ENCODE results near the gene NCL. TPM values are rescaled to one million over a fixed set of nuclear protein-coding genes. Genes with fewer than 3 reads are reported as not detected.

The NCL gene
- total RNA-seq, 2 experiments from 2014 or later = 1,311 to 1,332 TPM

- CTCF ChIA-PET = interaction anchor here (0.6 to 4.1 kb wide), 2 partner anchors 18 to 366 kb away, joined by 3 to 14 read pairs; no protein-coding TSS in a partner anchor
- intact Hi-C loops (cut with DNase I, micrococcal nuclease) = no loop called here
- H3K27me3 Mint-ChIP-seq = peaks cover 3% of the 10 kb centered on the region
These were observed 35.1 kb downstream of the NCL start for GRCh38 chr2:231429152-231429551.

GRCh38 chr2:231427116-231427515, 37.2 kb downstream of the NCL start:
- Mint-ChIP-seq H3K4me3 (no peak overlapping the region), H3K4me1 (peaks cover 21% of the 10 kb centered on the region), H3K27ac (no peak overlapping the region), H3K9me3 (ENCODE audit: low read depth) (peaks cover 19% of the 10 kb centered on the region), H3K27me3 (peaks cover 3% of the 10 kb centered on the region), H3K36me3 (ENCODE audit: low read depth) (peaks cover 6% of the 10 kb centered on the region)
- CTCF ChIA-PET = interaction anchor here (4.1 kb wide), 1 partner anchor 16 kb away, joined by 14 read pairs; no protein-coding TSS in a partner anchor
- DNase-seq (no peak), ATAC-seq (no peak)
- intact Hi-C loops (cut with DNase I, micrococcal nuclease) = no loop called here
- POLR2A ChIA-PET = no interaction called here

More at GRCh38 chr2:231429152-231429551, 35.1 kb downstream of the NCL start:
- no peak for DNase-seq
- Mint-ChIP-seq H3K27ac (no peak overlapping the region), H3K9me3 (ENCODE audit: low read depth) (peaks cover 19% of the 10 kb centered on the region), H3K4me3 (no peak overlapping the region), H3K36me3 (ENCODE audit: low read depth) (peaks cover 6% of the 10 kb centered on the region), H3K4me1 (peaks cover 28% of the 10 kb centered on the region)
- ATAC-seq = no peak
- POLR2A ChIA-PET = no interaction called here

- DNase-seq = peak; percentile 85
- peaks cover 11% of the 10 kb centered on the region for H3K9me3 Mint-ChIP-seq (ENCODE audit: low read depth)
- H3K27ac Mint-ChIP-seq = peak overlapping the region; percentile 76
- intact Hi-C loops (cut with DNase I, micrococcal nuclease) = no loop called here
- peak; percentile 89 for ATAC-seq
- ChIA-PET POLR2A (interaction anchor here (0.6 to 2.0 kb wide), 2 partner anchors 38 to 500 kb away, joined by 3 to 6 read pairs; partner anchors contain the start of gene NCL), CTCF (interaction anchor here (0.6 to 1.5 kb wide), 10 partner anchors 10 to 629 kb away, joined by 3 to 13 read pairs (median 3); no protein-coding TSS in a partner anchor)
- H3K27me3 Mint-ChIP-seq = peaks cover 3% of the 10 kb centered on the region
- H3K36me3 Mint-ChIP-seq (ENCODE audit: low read depth) = peaks cover 3% of the 10 kb centered on the region
- peaks cover 21% of the 10 kb centered on the region for H3K4me1 Mint-ChIP-seq
- no peak overlapping the region for H3K4me3 Mint-ChIP-seq
These were observed 38.2 kb downstream of the NCL start for GRCh38 chr2:231425811-231426703.

GRCh38 chr2:231425291-231425810, 38.9 kb downstream of the NCL start:
- Mint-ChIP-seq H3K9me3 (ENCODE audit: low read depth) (peaks cover 5% of the 10 kb centered on the region), H3K36me3 (ENCODE audit: low read depth) (peaks cover 2% of the 10 kb centered on the region), H3K27me3 (no peaks in the 10 kb centered on the region), H3K4me3 (no peak overlapping the region), H3K4me1 (peaks cover 21% of the 10 kb centered on the region), H3K27ac (peak overlapping the region; percentile 76)
- ATAC-seq = no peak
- no peak for DNase-seq
- CTCF ChIA-PET = interaction anchor here (0.6 to 1.5 kb wide), 10 partner anchors 9 to 628 kb away, joined by 3 to 13 read pairs (median 3); no protein-coding TSS in a partner anchor
- intact Hi-C loops (cut with DNase I, micrococcal nuclease) = no loop called here
- POLR2A ChIA-PET = interaction anchor here (2.0 kb wide), 1 partner anchor 38 kb away, joined by 6 read pairs; the partner anchor contains the start of gene NCL

GRCh38 chr2:231423176-231423575, 41.1 kb downstream of the NCL start:
- DNase-seq (no peak), ATAC-seq (no peak)
- CTCF ChIA-PET = interaction anchor here (1.0 to 1.9 kb wide), 2 partner anchors 12 to 18 kb away, joined by 3 to 8 read pairs; no protein-coding TSS in a partner anchor
- H3K36me3 Mint-ChIP-seq (ENCODE audit: low read depth) = no peaks in the 10 kb centered on the region
- H3K27me3 Mint-ChIP-seq = no peaks in the 10 kb centered on the region
- H3K27ac Mint-ChIP-seq = no peak overlapping the region
- POLR2A ChIA-PET = no interaction called here
- H3K4me3 Mint-ChIP-seq = no peak overlapping the region
- H3K9me3 Mint-ChIP-seq (ENCODE audit: low read depth) = no peaks in the 10 kb centered on the region
- H3K4me1 Mint-ChIP-seq = peaks cover 21% of the 10 kb centered on the region
- intact Hi-C loops (cut with DNase I, micrococcal nuclease) = no loop called here

- Mint-ChIP-seq H3K4me1 (peaks cover 20% of the 10 kb centered on the region), H3K27me3 (no peaks in the 10 kb centered on the region), H3K4me3 (no peak overlapping the region), H3K9me3 (ENCODE audit: low read depth) (no peaks in the 10 kb centered on the region), H3K27ac (no peak overlapping the region), H3K36me3 (ENCODE audit: low read depth) (no peaks in the 10 kb centered on the region)
- ChIA-PET CTCF (interaction anchor here (0.7 to 1.0 kb wide), 2 partner anchors 17 to 526 kb away, joined by 3 read pairs; no protein-coding TSS in a partner anchor), POLR2A (no interaction called here)
- intact Hi-C loops (cut with DNase I, micrococcal nuclease) = no loop called here
- no peak for DNase-seq
- ATAC-seq = no peak
These were observed 42.2 kb downstream of the NCL start for GRCh38 chr2:231422056-231422455.

- intact Hi-C loops (cut with DNase I, micrococcal nuclease) = no loop called here
- DNase-seq (no peak), ATAC-seq (no peak)
- peaks cover 11% of the 10 kb centered on the region for H3K4me1 Mint-ChIP-seq
- ChIA-PET POLR2A (interaction anchor here (0.6 kb wide), 1 partner anchor 31 kb away, joined by 6 read pairs; no protein-coding TSS in a partner anchor), CTCF (no interaction called here)
- H3K36me3 Mint-ChIP-seq (ENCODE audit: low read depth) = no peaks in the 10 kb centered on the region
- H3K9me3 Mint-ChIP-seq (ENCODE audit: low read depth) = no peaks in the 10 kb centered on the region
- H3K27me3 Mint-ChIP-seq = no peaks in the 10 kb centered on the region
- no peak overlapping the region for H3K27ac Mint-ChIP-seq
- H3K4me3 Mint-ChIP-seq = no peak overlapping the region
These were observed 43.2 kb downstream of the NCL start for GRCh38 chr2:231421051-231421580.

GRCh38 chr2:231418820-231419640, 45.3 kb downstream of the NCL start:
- no peak overlapping the region for H3K4me3 Mint-ChIP-seq
- H3K4me1 Mint-ChIP-seq = no peaks in the 10 kb centered on the region
- no peak overlapping the region for H3K27ac Mint-ChIP-seq
- H3K36me3 Mint-ChIP-seq (ENCODE audit: low read depth) = no peaks in the 10 kb centered on the region
- ATAC-seq (no peak), DNase-seq (no peak)
- intact Hi-C loops (cut with DNase I, micrococcal nuclease) = loop anchor here in 1 of 2 experiments (10.0 kb wide), 1 partner anchor 574 kb away; no protein-coding TSS in a partner anchor
- peaks cover 12% of the 10 kb centered on the region for H3K27me3 Mint-ChIP-seq
- CTCF ChIA-PET = interaction anchor here (1.1 kb wide), 1 partner anchor 65 kb away, joined by 3 read pairs; no protein-coding TSS in a partner anchor
- no peaks in the 10 kb centered on the region for H3K9me3 Mint-ChIP-seq (ENCODE audit: low read depth)
- POLR2A ChIA-PET = no interaction called here

GRCh38 chr2:231415029-231415428, 49.3 kb downstream of the NCL start:
- Mint-ChIP-seq H3K4me1 (peaks cover 6% of the 10 kb centered on the region), H3K4me3 (no peak overlapping the region), H3K36me3 (ENCODE audit: low read depth) (peaks cover 5% of the 10 kb centered on the region), H3K27ac (no peak overlapping the region), H3K9me3 (ENCODE audit: low read depth) (peaks cover 6% of the 10 kb centered on the region), H3K27me3 (peaks cover 28% of the 10 kb centered on the region)
- no peak for DNase-seq
- ChIA-PET POLR2A (no interaction called here), CTCF (interaction anchor here (1.2 to 1.7 kb wide), 2 partner anchors 9 to 188 kb away, joined by 3 to 5 read pairs; no protein-coding TSS in a partner anchor)
- ATAC-seq = no peak
- intact Hi-C loops (cut with DNase I, micrococcal nuclease) = loop anchor here in 1 of 2 experiments (10.0 kb wide), 1 partner anchor 570 kb away; no protein-coding TSS in a partner anchor

GRCh38 chr2:231413921-231414476, 50.3 kb downstream of the NCL start:
- Mint-ChIP-seq H3K4me1 (peaks cover 6% of the 10 kb centered on the region), H3K9me3 (ENCODE audit: low read depth) (peaks cover 6% of the 10 kb centered on the region), H3K27ac (no peak overlapping the region), H3K27me3 (peaks cover 28% of the 10 kb centered on the region), H3K36me3 (ENCODE audit: low read depth) (peaks cover 5% of the 10 kb centered on the region), H3K4me3 (no peak overlapping the region)
- DNase-seq (no peak), ATAC-seq (no peak)
- intact Hi-C loops (cut with DNase I, micrococcal nuclease) = loop anchor here (5.0 to 10.0 kb wide), 2 partner anchors 117 to 569 kb away; no protein-coding TSS in a partner anchor
- POLR2A ChIA-PET = interaction anchor here (0.7 kb wide), 1 partner anchor 41 kb away, joined by 3 read pairs; no protein-coding TSS in a partner anchor
- CTCF ChIA-PET = interaction anchor here (0.9 to 3.5 kb wide), 5 partner anchors 12 to 310 kb away, joined by 4 to 19 read pairs (median 13); partner anchors contain the start of gene B3GNT7
